Measurements from ENCODE around the gene CRISPLD2. TPM values are rescaled to one million over a fixed set of nuclear protein-coding genes. Genes with fewer than 3 reads are reported as not detected.
A peak's percentile ranks its signal among the peaks of the same experiment; 100 is the strongest.

CRISPLD2 gene
- total RNA-seq, 1 donor from 2014 or later: 0.53 TPM

DNA sequence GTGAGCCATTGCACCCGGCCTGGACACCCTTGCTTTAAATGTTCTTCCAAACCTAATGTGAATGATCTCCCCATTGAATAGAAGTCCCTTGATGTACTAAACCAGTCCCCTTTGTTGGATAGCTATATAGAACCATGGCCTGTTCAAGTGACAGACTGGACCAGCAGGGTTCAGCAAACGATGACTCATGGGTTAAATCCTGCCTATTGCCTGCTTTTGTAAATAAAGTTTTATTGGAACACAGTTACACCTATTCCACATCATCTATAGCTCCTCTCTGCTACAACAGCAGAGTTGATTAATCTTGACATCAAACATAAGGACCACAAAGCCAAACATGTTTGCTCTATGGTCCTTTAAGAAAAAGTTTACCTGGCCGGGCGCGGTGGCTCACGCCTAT lies 56.1 kb downstream of the CRISPLD2 start:
- Histone ChIP-seq H3K4me3 (ENCODE audit: low read depth, low read length) (no peak overlapping the region), H3K27me3 (ENCODE audit: control insufficient read depth, insufficient read depth, low read length) (no peaks in the 10 kb centered on the region), H3K36me3 (ENCODE audit: control insufficient read depth, insufficient read depth, low read length) (no peaks in the 10 kb centered on the region)
- no peak for FAIRE-seq
- no peak for DNase-seq (ENCODE audit: low read depth)
- TF ChIP-seq CTCF (IDR thresholded peaks at IDR 0.05; ENCODE audit: insufficient read depth, low read length, severe bottlenecking): no peak

GRCh38 chr16:84876873-84877606 lies 57.3 kb downstream of the CRISPLD2 start:
- no peak for TF ChIP-seq CTCF (IDR thresholded peaks at IDR 0.05; ENCODE audit: insufficient read depth, low read length, severe bottlenecking)
- DNase-seq (ENCODE audit: low read depth): no peak
- no peaks in the 10 kb centered on the region for H3K36me3 ChIP-seq (ENCODE audit: control insufficient read depth, insufficient read depth, low read length)
- H3K4me3 ChIP-seq (ENCODE audit: low read depth, low read length): no peak overlapping the region
- no peak for FAIRE-seq
- H3K27me3 ChIP-seq (ENCODE audit: control insufficient read depth, insufficient read depth, low read length): no peaks in the 10 kb centered on the region

DNA sequence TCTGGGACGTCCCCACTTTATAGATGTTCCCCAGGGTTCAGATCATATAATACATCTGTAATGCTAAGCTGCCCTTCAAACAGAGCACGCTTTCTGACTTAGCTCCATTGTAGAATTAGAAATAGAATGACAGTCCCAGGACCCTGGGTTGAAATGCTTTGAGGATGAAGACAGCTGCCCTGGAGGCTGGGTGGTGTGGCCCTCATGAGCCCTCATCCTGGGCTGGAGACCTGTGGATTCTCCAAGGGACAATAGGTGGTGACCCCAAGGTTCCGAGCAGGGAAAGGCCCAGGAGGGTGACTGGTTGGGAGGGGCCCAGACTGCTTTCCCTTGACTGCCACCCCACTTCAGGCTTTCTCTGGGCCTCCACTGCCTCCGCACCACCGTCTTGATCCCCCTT lies 59.0 kb downstream of the CRISPLD2 start:
- Histone ChIP-seq H3K4me3 (ENCODE audit: low read depth, low read length) (no peak overlapping the region), H3K36me3 (ENCODE audit: control insufficient read depth, insufficient read depth, low read length) (no peaks in the 10 kb centered on the region), H3K27me3 (ENCODE audit: control insufficient read depth, insufficient read depth, low read length) (no peaks in the 10 kb centered on the region)
- no peak for TF ChIP-seq CTCF (IDR thresholded peaks at IDR 0.05; ENCODE audit: insufficient read depth, low read length, severe bottlenecking)
- DNase-seq (ENCODE audit: low read depth): no peak
- FAIRE-seq: no peak

GRCh38 chr16:84879569-84880487 lies 60.0 kb downstream of the CRISPLD2 start:
- Histone ChIP-seq H3K36me3 (ENCODE audit: control insufficient read depth, insufficient read depth, low read length) (no peaks in the 10 kb centered on the region), H3K27me3 (ENCODE audit: control insufficient read depth, insufficient read depth, low read length) (no peaks in the 10 kb centered on the region), H3K4me3 (ENCODE audit: low read depth, low read length) (no peak overlapping the region)
- FAIRE-seq (no peak), DNase-seq (ENCODE audit: low read depth) (peak; percentile 85)
- no peak for TF ChIP-seq CTCF (IDR thresholded peaks at IDR 0.05; ENCODE audit: insufficient read depth, low read length, severe bottlenecking)

DNA sequence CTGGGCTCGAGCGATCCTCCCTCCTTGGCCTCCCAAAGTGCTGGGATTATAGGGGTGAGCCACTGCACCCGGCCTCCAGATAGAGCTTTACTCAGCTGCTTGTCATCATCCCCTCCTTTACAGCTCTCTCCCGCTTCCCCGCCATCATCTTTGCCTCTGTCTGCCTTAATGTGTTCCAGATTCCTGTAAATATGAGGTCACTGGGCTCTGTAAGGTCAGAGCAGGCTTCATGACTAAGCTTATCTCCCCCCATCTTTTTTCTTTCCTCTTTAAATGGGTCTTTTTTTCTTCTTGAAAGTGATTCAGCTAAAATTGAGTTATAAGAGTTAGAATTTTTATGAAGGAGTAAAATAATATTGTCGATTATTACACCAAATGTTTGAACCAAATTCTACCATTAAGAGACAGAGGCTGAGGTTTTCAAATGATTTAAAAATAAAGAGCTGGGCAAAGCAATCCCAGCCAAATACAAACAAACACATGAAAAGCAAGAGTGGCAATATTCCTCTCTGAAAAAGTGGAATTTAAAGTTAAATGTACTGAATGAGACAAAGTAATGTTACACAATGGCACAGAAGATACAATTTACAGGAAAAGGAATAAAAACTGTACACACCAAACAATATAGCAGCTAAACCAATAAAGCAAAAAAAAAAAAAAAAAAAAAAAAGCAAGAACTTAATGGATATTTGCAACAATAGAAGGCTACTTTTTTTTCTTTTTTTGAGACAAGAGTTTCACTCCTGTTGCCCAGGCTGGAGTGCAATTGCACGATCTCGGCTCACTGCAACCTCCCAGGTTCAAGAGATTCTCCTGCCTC lies 62.1 kb downstream of the CRISPLD2 start:
- FAIRE-seq (no peak), DNase-seq (ENCODE audit: low read depth) (peak; percentile 88)
- H3K27me3 ChIP-seq (ENCODE audit: control insufficient read depth, insufficient read depth, low read length): no peaks in the 10 kb centered on the region
- TF ChIP-seq CTCF (IDR thresholded peaks at IDR 0.05; ENCODE audit: insufficient read depth, low read length, severe bottlenecking): no peak
- no peaks in the 10 kb centered on the region for H3K36me3 ChIP-seq (ENCODE audit: control insufficient read depth, insufficient read depth, low read length)
- no peak overlapping the region for H3K4me3 ChIP-seq (ENCODE audit: low read depth, low read length)

Measured in bronchial epithelial cell (primary cell).